ENCODE data around the gene CAD. TPM values are rescaled to one million over a fixed set of nuclear protein-coding genes. Genes with fewer than 3 reads are reported as not detected.

CAD gene
- total and polyA plus RNA-seq, 2 of the 4 experiments (the other 2 are of a cell fraction) = 12.9 to 38.7 TPM

- H4K91ac ChIP-seq (ENCODE audit: insufficient read depth, low read depth, low read length) = no peak overlapping the region
- in situ Hi-C loops (cut with MboI; ENCODE audit: low sequenced_read_pairs) = no loop called here
- peaks cover 4% of the 10 kb centered on the region for H3K4me1 ChIP-seq (ENCODE audit: control insufficient read depth, insufficient read depth, low read length)
- no peaks in the 10 kb centered on the region for H3K9me3 ChIP-seq (ENCODE audit: control insufficient read depth, insufficient read depth, low read length)
- intact Hi-C loops (cut with micrococcal nuclease) = loop anchor here (1.0 kb wide), 1 partner anchor 52 kb away; no protein-coding TSS in a partner anchor
- no peaks in the 10 kb centered on the region for H3K36me3 ChIP-seq (ENCODE audit: control insufficient read depth, insufficient read depth, low read length)
- H3K9me1 ChIP-seq (ENCODE audit: insufficient read depth, low read length) = 0 out of 2 replicates have a peak, but pooled peaks cover 2% of the 10 kb centered on the region
- peak overlapping the region; percentile 76 for H2AFZ ChIP-seq (replicated peaks; ENCODE audit: low read length, poor library complexity)
- ATAC-seq (ENCODE audit: low read depth) = no peak
- H3K14ac ChIP-seq (replicated peaks; ENCODE audit: low read depth, low read length) = no peak overlapping the region
- no TSS peak for BruUV-seq (replicated peaks)
- no peaks in the 10 kb centered on the region for H3K79me1 ChIP-seq (ENCODE audit: low read depth in 1 of 2, low read length in 2 of 2)
- no CpG with 5 or more reads among the region's 13 CpGs for WGBS, 2 experiments (ENCODE audit: extremely low coverage in 2 of 2, insufficient read length in 1 of 2)
- no peak overlapping the region for H3K4me3 ChIP-seq (ENCODE audit: insufficient read depth, low read depth, low read length)
- H2BK15ac ChIP-seq (ENCODE audit: low read depth, low read length) = no peak overlapping the region
- no peak overlapping the region for H2BK20ac ChIP-seq (ENCODE audit: low read depth, low read length)
- ChIA-PET POLR2A (ENCODE audit: unreplicated experiment) (no interaction called here), CTCF (no interaction called here)
- no peak overlapping the region for H4K8ac ChIP-seq (ENCODE audit: low read depth in 2 of 2, low read length in 2 of 2)
- no peak overlapping the region for H3K56ac ChIP-seq (ENCODE audit: extremely low read depth, insufficient read depth, low read length)
- H2BK120ac ChIP-seq (ENCODE audit: low read depth, low read length) = no peak overlapping the region
- no peak overlapping the region for H3K18ac ChIP-seq (ENCODE audit: low read depth, low read length)
- no peaks in the 10 kb centered on the region for H4K20me1 ChIP-seq (ENCODE audit: insufficient read depth, low read length)
- H3K27ac ChIP-seq (ENCODE audit: insufficient read depth, low read length) = no peak overlapping the region
- H3K23ac ChIP-seq (ENCODE audit: low read depth, low read length) = no peak overlapping the region
- no peak for DNase-seq
- H2AK5ac ChIP-seq (ENCODE audit: low read depth, low read length) = no peak overlapping the region
- no peak overlapping the region for H3K4me2 ChIP-seq (ENCODE audit: low read depth, low read length)
- peaks cover 11% of the 10 kb centered on the region for H3K27me3 ChIP-seq (ENCODE audit: control insufficient read depth, insufficient read depth, low read length)
- H4K5ac ChIP-seq (ENCODE audit: low read depth, low read length) = no peak overlapping the region
- H3K9ac ChIP-seq (ENCODE audit: low read depth, low read length) = no peak overlapping the region
- dilution Hi-C loops (cut with HindIII; ENCODE audit: low sequenced_read_pairs, unreplicated experiment) = no loop called here
- no peak for TF ChIP-seq CHD1 (IDR thresholded peaks at IDR 0.05; ENCODE audit: low read depth, low read length)
- TF ChIP-seq POLR2A (IDR thresholded peaks at IDR 0.05; ENCODE audit: low read depth, low read length) = no peak
- TF ChIP-seq MXI1 (IDR thresholded peaks at IDR 0.05; ENCODE audit: borderline replicate concordance, low read depth, low read length) = no peak
- TF ChIP-seq ELK1 (IDR thresholded peaks at IDR 0.05; ENCODE audit: borderline replicate concordance, low read depth, low read length) = no peak
- TF ChIP-seq RAD21 (IDR thresholded peaks at IDR 0.05; ENCODE audit: low read length) = no peak
- TF ChIP-seq MAZ (IDR thresholded peaks at IDR 0.05; ENCODE audit: borderline replicate concordance, low read depth, low read length) = no peak
- no peak for TF ChIP-seq BHLHE40 (IDR thresholded peaks at IDR 0.05; ENCODE audit: low read depth, low read length)
- no peak for TF ChIP-seq RCOR1 (IDR thresholded peaks at IDR 0.05; ENCODE audit: insufficient replicate concordance, low read length)
- no peak for TF ChIP-seq MAFK (IDR thresholded peaks at IDR 0.05; ENCODE audit: low read depth, low read length)
- H2AK9ac ChIP-seq (replicated peaks; ENCODE audit: low read depth, low read length, poor library complexity) = peak overlapping the region; percentile 28
- H3K4ac ChIP-seq (ENCODE audit: low read depth, low read length) = no peak overlapping the region
- no peak overlapping the region for H2BK5ac ChIP-seq (ENCODE audit: low read depth, low read length, poor library complexity, severe bottlenecking)
Measured at GRCh38 chr2:27250652-27251379, 33.6 kb downstream of the CAD start.

Data from IMR-90 (cell line).